WTC11 (cell line): ENCODE data around the gene MRFAP1L1. TPM values are rescaled to one million over a fixed set of nuclear protein-coding genes. Genes with fewer than 3 reads are reported as not detected.
A peak's percentile ranks its signal among the peaks of the same experiment; 100 is the strongest.

Experiments used
- ATAC-seq: fragments of 200-7000 bp; cut with Tn5 transposase; 2 replicates; pipeline ENCODE4 v1.10.0; 2021; ENCODE audit warnings: mild to moderate bottlenecking, moderate library complexity
- CTCF ChIA-PET: fragments of 300-600 bp; sonication (Branson Sonifier 250); formaldehyde crosslinking; loops from one replicate; lab custom pipeline; 2021; ENCODE audit warnings: antibody characterized with exemption; lab: Charles Lee
- POLR2A ChIA-PET: fragments of 350-600 bp; sonication (Branson Sonifier 250); formaldehyde crosslinking; loops from one replicate; lab custom pipeline; 2021; ENCODE audit warnings: antibody characterized with exemption; lab: Charles Lee
- DNase-seq: peaks from one replicate; pipeline ENCODE4 v3.0.0; 2021; ENCODE audit warnings: low spot score
- H3K27ac Mint-ChIP-seq: 2 replicates; pipeline ENCODE4 v1.8.0; 2021; ENCODE audit warnings: mixed read lengths
- H3K27me3 Mint-ChIP-seq: 2 replicates; pipeline ENCODE4 v1.8.0; 2021; ENCODE audit warnings: low read depth, mild to moderate bottlenecking, moderate library complexity, mixed read lengths
- H3K36me3 Mint-ChIP-seq: 2 replicates; pipeline ENCODE4 v1.8.0; 2021; ENCODE audit warnings: mixed read lengths
- H3K4me1 Mint-ChIP-seq: 2 replicates; pipeline ENCODE4 v1.8.0; 2022; ENCODE audit warnings: mixed read lengths
- H3K4me3 Mint-ChIP-seq: 2 replicates; pipeline ENCODE4 v1.8.0; 2021; ENCODE audit warnings: mild to moderate bottlenecking, moderate library complexity, mixed read lengths
- H3K9me3 Mint-ChIP-seq: 2 replicates; pipeline ENCODE4 v1.8.0; 2021; ENCODE audit warnings: mixed read lengths
- AR ChIP-seq: fragments of 250-450 bp; sonication (Bioruptor Pico); IDR thresholded peaks from 2 replicates; pipeline ENCODE4 v1.9.0; 2021; ENCODE audit warnings: mild to moderate bottlenecking
- ATF1 ChIP-seq: sonication (generic); formaldehyde crosslinking; IDR thresholded peaks from 2 replicates; pipeline ENCODE4 v1.8.1; 2023; ENCODE audit warnings: mild to moderate bottlenecking, moderate library complexity, missing genetic modification reagents
- CBFB ChIP-seq: sonication (generic); formaldehyde crosslinking; IDR thresholded peaks from 2 replicates; pipeline ENCODE4 v1.8.1; 2022; ENCODE audit warnings: mild to moderate bottlenecking, low read depth, missing genetic modification reagents
- CREB1 ChIP-seq: sonication (generic); formaldehyde crosslinking; IDR thresholded peaks from 2 replicates; pipeline ENCODE4 v1.8.0; 2023; ENCODE audit warnings: mild to moderate bottlenecking, missing genetic modification reagents
- GTF2I ChIP-seq: fragments of 250-450 bp; sonication (Bioruptor Pico); conservative IDR thresholded peaks from 2 replicates; pipeline ENCODE4 v1.4.0; 2021; ENCODE audit warnings: mild to moderate bottlenecking
- JAZF1 ChIP-seq: fragments of 250-450 bp; sonication (Bioruptor Pico); IDR thresholded peaks from 2 replicates; pipeline ENCODE4 v1.9.0; 2021; ENCODE audit warnings: moderate library complexity, mild to moderate bottlenecking, inconsistent platforms
- JUN ChIP-seq: sonication (generic); formaldehyde crosslinking; IDR thresholded peaks from 2 replicates; pipeline ENCODE4 v1.8.0; 2023; ENCODE audit warnings: mild to moderate bottlenecking, missing genetic modification reagents
- NFE2L1 ChIP-seq: sonication (generic); formaldehyde crosslinking; IDR thresholded peaks from 2 replicates; pipeline ENCODE4 v1.8.1; 2023; ENCODE audit warnings: missing genetic modification reagents
- OVOL2 ChIP-seq: fragments of 250-450 bp; sonication (Bioruptor Pico); IDR thresholded peaks from 2 replicates; pipeline ENCODE4 v1.9.0; 2021; ENCODE audit warnings: mild to moderate bottlenecking, borderline replicate concordance
- RORB ChIP-seq: fragments of 250-450 bp; sonication (Bioruptor Pico); IDR thresholded peaks from 2 replicates; pipeline ENCODE4 v1.9.0; 2021; ENCODE audit warnings: mild to moderate bottlenecking
- TCF7 ChIP-seq: sonication (generic); formaldehyde crosslinking; IDR thresholded peaks from 2 replicates; pipeline ENCODE4 v1.8.0; 2022; ENCODE audit warnings: mild to moderate bottlenecking, low read depth, missing genetic modification reagents, moderate library complexity
- TP53 ChIP-seq: sonication (generic); formaldehyde crosslinking; IDR thresholded peaks from 2 replicates; pipeline ENCODE4 v1.8.1; 2023; ENCODE audit warnings: mild to moderate bottlenecking, missing genetic modification reagents
- ZBTB21 ChIP-seq: sonication (generic); formaldehyde crosslinking; IDR thresholded peaks from 2 replicates; pipeline ENCODE4 v1.8.1; 2023; ENCODE audit warnings: mild to moderate bottlenecking, missing genetic modification reagents, borderline replicate concordance
- ZNF121 ChIP-seq: sonication (generic); formaldehyde crosslinking; IDR thresholded peaks from 2 replicates; pipeline ENCODE4 v1.8.0; 2023; ENCODE audit warnings: missing genetic modification reagents
- ZNF317 ChIP-seq: sonication (generic); formaldehyde crosslinking; IDR thresholded peaks from 2 replicates; pipeline ENCODE4 v1.8.1; 2023; ENCODE audit warnings: low read depth, mild to moderate bottlenecking, moderate library complexity, missing genetic modification reagents, borderline replicate concordance
- total RNA-seq: library from RNA; stranded (reverse); gene quantifications from 3 replicates; pipeline ENCODE4 v1.2.3, GENCODE V29; 2021
- TF ChIP-seq, protein P1 (sequence below): fragments of 250-450 bp; sonication (Bioruptor Pico); IDR thresholded peaks from 2 replicates; pipeline ENCODE4 v1.9.0; 2021; ENCODE audit warnings: mild to moderate bottlenecking
- TF ChIP-seq, protein P2 (sequence below): sonication (generic); formaldehyde crosslinking; IDR thresholded peaks from 2 replicates; pipeline ENCODE4 v1.8.1; 2022; ENCODE audit warnings: missing genetic modification reagents, borderline replicate concordance
- TF ChIP-seq, protein P3 (sequence below): fragments of 250-450 bp; sonication (Bioruptor Pico); conservative IDR thresholded peaks from 2 replicates; pipeline ENCODE4 v1.9.0; 2021; ENCODE audit warnings: mild to moderate bottlenecking
- TF ChIP-seq, protein P4 (sequence below): sonication (generic); formaldehyde crosslinking; IDR thresholded peaks from 2 replicates; pipeline ENCODE4 v1.8.0; 2023; ENCODE audit warnings: missing genetic modification reagents, mild to moderate bottlenecking, borderline replicate concordance

Gene MRFAP1L1
- total RNA-seq, 1 experiment from 2014 or later: 54.4 TPM

DNA sequence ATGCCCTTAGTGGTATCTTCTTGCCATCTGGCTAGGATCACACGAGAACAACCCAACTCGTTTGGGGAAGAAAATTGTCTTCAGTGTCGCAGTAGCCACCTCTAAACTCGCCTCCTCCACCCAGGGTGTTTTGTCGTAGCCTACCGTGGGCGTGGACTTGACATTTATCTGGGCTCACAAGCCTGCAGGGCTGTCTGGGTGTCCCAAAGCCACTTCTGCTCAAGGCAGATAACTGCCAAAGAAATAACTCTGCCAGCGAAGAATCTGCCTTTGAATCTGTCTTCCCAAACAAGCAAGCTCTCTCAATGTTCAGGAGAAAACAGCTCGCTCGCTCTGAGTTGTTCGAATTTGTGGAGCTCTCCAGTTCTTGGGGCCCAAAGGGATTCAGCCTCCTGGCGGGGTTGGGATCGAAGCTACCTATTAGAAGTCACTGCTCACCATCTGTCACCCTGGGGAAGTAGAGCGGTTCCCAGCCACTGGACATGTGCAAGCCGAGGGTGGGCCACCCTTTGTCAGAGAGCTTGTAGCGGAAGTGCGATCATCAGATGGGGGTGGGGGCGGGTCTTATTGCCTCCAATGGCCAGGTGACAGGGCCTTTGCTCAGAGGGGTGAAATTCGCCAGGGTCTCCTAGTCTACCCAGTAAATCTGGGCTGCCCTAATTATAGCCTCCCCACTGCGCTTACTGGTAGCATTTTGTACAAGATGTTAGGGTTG is 21.1 kb upstream of the MRFAP1L1 start:
- Mint-ChIP-seq H3K4me3 (no peak overlapping the region), H3K27me3 (no peaks in the 10 kb centered on the region; the same call in 1 of the 2 replicates), H3K4me1 (peaks cover 16% of the 10 kb centered on the region)
- no peak; the same call in 1 of the 2 replicates for ATAC-seq
- DNase-seq: no peak
- CTCF ChIA-PET: interaction anchor here (0.6 to 3.8 kb wide), 7 partner anchors 66 to 652 kb away, joined by 3 to 13 read pairs (median 3); partner anchors contain the start of gene TADA2B
- TF ChIP-seq JAZF1 (CRISPR knock-in tag) (no peak), RORB (CRISPR knock-in tag) (no peak), JUN (CRISPR knock-in tag) (no peak), ZBTB21 (CRISPR knock-in tag) (no peak), OVOL2 (CRISPR knock-in tag) (no peak), GTF2I (CRISPR knock-in tag) (no peak), ZNF317 (no peak), AR (CRISPR knock-in tag) (no peak), CREB1 (CRISPR knock-in tag) (no peak), TP53 (CRISPR knock-in tag) (no peak), NFE2L1 (CRISPR knock-in tag) (no peak), ZNF121 (CRISPR knock-in tag) (no peak), TCF7 (CRISPR knock-in tag) (no peak), CBFB (CRISPR knock-in tag) (no peak), ATF1 (CRISPR knock-in tag) (no peak)
- TF ChIP-seq, protein P1, sequence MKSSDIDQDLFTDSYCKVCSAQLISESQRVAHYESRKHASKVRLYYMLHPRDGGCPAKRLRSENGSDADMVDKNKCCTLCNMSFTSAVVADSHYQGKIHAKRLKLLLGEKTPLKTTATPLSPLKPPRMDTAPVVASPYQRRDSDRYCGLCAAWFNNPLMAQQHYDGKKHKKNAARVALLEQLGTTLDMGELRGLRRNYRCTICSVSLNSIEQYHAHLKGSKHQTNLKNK (CRISPR knock-in tag): no peak
- TF ChIP-seq, protein P2, sequence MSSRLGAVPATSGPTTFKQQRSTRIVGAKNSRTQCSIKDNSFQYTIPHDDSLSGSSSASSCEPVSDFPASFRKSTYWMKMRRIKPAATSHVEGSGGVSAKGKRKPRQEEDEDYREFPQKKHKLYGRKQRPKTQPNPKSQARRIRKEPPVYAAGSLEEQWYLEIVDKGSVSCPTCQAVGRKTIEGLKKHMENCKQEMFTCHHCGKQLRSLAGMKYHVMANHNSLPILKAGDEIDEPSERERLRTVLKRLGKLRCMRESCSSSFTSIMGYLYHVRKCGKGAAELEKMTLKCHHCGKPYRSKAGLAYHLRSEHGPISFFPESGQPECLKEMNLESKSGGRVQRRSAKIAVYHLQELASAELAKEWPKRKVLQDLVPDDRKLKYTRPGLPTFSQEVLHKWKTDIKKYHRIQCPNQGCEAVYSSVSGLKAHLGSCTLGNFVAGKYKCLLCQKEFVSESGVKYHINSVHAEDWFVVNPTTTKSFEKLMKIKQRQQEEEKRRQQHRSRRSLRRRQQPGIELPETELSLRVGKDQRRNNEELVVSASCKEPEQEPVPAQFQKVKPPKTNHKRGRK: no peak
- TF ChIP-seq, protein P3, sequence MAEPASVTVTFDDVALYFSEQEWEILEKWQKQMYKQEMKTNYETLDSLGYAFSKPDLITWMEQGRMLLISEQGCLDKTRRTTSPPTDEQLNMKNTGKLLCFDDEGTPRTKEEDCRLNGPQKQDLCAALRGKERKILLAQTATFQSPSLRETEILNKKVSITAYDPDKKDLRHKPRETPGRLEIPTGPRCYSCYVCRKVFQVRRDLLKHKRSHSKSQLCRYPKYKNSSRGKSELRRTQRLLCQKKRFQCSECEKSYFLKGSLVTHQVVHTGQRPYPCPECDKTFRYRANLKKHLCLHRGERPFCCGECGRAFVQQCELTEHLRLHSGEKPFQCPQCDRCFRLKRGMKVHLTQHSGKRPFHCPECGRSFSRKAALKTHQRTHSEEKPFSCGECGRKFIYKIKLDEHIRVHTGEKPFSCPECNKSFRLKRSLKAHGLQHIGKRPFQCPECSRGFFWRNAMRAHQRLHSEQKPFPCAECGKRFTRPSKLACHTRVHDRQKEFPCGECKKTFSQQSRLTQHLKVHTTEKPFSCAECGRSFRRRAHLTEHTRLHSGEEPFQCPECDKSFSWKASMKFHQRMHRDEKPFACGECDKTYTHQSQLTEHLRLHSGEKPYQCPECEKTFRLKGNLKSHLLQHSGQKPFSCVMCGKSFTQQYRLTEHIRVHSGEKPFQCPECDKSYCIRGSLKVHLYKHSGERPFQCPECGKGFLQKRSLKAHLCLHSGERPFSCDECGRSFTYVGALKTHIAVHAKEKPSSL: no peak
- TF ChIP-seq, protein P4, sequence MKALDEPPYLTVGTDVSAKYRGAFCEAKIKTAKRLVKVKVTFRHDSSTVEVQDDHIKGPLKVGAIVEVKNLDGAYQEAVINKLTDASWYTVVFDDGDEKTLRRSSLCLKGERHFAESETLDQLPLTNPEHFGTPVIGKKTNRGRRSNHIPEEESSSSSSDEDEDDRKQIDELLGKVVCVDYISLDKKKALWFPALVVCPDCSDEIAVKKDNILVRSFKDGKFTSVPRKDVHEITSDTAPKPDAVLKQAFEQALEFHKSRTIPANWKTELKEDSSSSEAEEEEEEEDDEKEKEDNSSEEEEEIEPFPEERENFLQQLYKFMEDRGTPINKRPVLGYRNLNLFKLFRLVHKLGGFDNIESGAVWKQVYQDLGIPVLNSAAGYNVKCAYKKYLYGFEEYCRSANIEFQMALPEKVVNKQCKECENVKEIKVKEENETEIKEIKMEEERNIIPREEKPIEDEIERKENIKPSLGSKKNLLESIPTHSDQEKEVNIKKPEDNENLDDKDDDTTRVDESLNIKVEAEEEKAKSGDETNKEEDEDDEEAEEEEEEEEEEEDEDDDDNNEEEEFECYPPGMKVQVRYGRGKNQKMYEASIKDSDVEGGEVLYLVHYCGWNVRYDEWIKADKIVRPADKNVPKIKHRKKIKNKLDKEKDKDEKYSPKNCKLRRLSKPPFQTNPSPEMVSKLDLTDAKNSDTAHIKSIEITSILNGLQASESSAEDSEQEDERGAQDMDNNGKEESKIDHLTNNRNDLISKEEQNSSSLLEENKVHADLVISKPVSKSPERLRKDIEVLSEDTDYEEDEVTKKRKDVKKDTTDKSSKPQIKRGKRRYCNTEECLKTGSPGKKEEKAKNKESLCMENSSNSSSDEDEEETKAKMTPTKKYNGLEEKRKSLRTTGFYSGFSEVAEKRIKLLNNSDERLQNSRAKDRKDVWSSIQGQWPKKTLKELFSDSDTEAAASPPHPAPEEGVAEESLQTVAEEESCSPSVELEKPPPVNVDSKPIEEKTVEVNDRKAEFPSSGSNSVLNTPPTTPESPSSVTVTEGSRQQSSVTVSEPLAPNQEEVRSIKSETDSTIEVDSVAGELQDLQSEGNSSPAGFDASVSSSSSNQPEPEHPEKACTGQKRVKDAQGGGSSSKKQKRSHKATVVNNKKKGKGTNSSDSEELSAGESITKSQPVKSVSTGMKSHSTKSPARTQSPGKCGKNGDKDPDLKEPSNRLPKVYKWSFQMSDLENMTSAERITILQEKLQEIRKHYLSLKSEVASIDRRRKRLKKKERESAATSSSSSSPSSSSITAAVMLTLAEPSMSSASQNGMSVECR: no peak
- TF ChIP-seq, all 79 proteins: peak for 0
- Mint-ChIP-seq H3K36me3 (no peaks in the 10 kb centered on the region), H3K9me3 (no peaks in the 10 kb centered on the region), H3K27ac (0 out of 2 replicates have a peak overlapping the region, but pooled peaks have one; percentile 23)
- POLR2A ChIA-PET: interaction anchor here (0.5 to 0.6 kb wide), 2 partner anchors 730 to 1480 kb away, joined by 3 read pairs; no protein-coding TSS in a partner anchor
